Liver (tissue), 9 donors: Measurements from ENCODE around the gene AVEN. TPM values are rescaled to one million over a fixed set of nuclear protein-coding genes. Genes with fewer than 3 reads are reported as not detected.
"Not testable (repeated sequence)": the region's sequence is repeated elsewhere in the genome, so short reads cannot be mapped to it uniquely, and the experiment has no call there.

Experiments
- DNase-seq: peaks from one replicate; pipeline ENCODE4 v3.0.0-alpha.2; 2017; ENCODE audit warnings: low spot score
- H3K27ac ChIP-seq, 2 donors: one replicate each; pipeline ENCODE4 v1.7.0; 2013; ENCODE audit warnings: inconsistent platforms in 2 of 2, low read length in 2 of 2, control low read depth in 1 of 2, low read depth in 1 of 2, mild to moderate bottlenecking in 1 of 2
- H3K27me3 ChIP-seq, 4 donors: one replicate each; pipeline versions ENCODE4 v1.6.1 to v1.7.0; 2013; ENCODE audit warnings: low read length in 3 of 4, inconsistent platforms in 1 of 4, mild to moderate bottlenecking in 1 of 4, moderate library complexity in 1 of 4; ENCODE audit not compliant: control insufficient read depth in 4 of 4, insufficient read depth in 4 of 4
- H3K36me3 ChIP-seq, 4 donors: one replicate each; pipeline versions ENCODE4 v1.6.1 to v1.7.0; 2013; ENCODE audit warnings: low read length in 3 of 4, mild to moderate bottlenecking in 3 of 4, low read depth in 1 of 4, moderate library complexity in 1 of 4; ENCODE audit not compliant: control insufficient read depth in 4 of 4, insufficient read depth in 3 of 4
- H3K4me1 ChIP-seq, 4 donors: one replicate each; pipeline versions ENCODE4 v1.6.1 to v1.7.0; 2013; ENCODE audit warnings: low read length in 3 of 4, mild to moderate bottlenecking in 3 of 4, moderate library complexity in 1 of 4; ENCODE audit not compliant: control insufficient read depth in 4 of 4, insufficient read depth in 4 of 4
- H3K4me3 ChIP-seq, 3 donors: one replicate each; pipeline versions ENCODE4 v1.6.1 to v1.7.0; 2013; ENCODE audit warnings: low read length in 3 of 3, control low read depth in 1 of 3, low read depth in 1 of 3, mild to moderate bottlenecking in 1 of 3
- H3K9ac ChIP-seq, 2 donors: one replicate each; pipeline ENCODE4 v1.7.0; 2013; ENCODE audit warnings: low read length in 2 of 2, mild to moderate bottlenecking in 2 of 2, moderate library complexity in 2 of 2, control low read depth in 1 of 2, low read depth in 1 of 2
- H3K9me3 ChIP-seq, 4 donors: one replicate each; pipeline versions ENCODE4 v1.6.1 to v1.7.0; 2013; ENCODE audit warnings: low read length in 3 of 4; ENCODE audit not compliant: control insufficient read depth in 4 of 4
- EGR1 ChIP-seq, 2 donors: IDR thresholded peaks; 2 replicates each; pipeline ENCODE4 v1.6.1; 2016 to 2018; ENCODE audit warnings: antibody characterized with exemption in 2 of 2, low read depth in 2 of 2
- FOXA1 ChIP-seq: IDR thresholded peaks from 2 replicates; pipeline ENCODE4 v1.6.1; 2016; ENCODE audit warnings: antibody characterized with exemption
- GABPA ChIP-seq, 2 donors: IDR thresholded peaks in 1 of 2; conservative IDR thresholded peaks in 1 of 2; 2 replicates each; pipeline ENCODE4 v1.6.1; 2016; ENCODE audit warnings: antibody characterized with exemption in 2 of 2, mild to moderate bottlenecking in 1 of 2, moderate library complexity in 1 of 2
- HNF4G ChIP-seq: IDR thresholded peaks from 2 replicates; pipeline ENCODE4 v1.6.1; 2016; ENCODE audit warnings: antibody characterized with exemption
- JUND ChIP-seq, 2 donors: IDR thresholded peaks; 2 replicates each; pipeline ENCODE4 v1.6.1; 2016; ENCODE audit warnings: antibody characterized with exemption in 2 of 2
- RAD21 ChIP-seq, 2 donors: IDR thresholded peaks; 2 replicates each; pipeline ENCODE4 v1.6.1; 2016; ENCODE audit warnings: antibody characterized with exemption in 2 of 2, mild to moderate bottlenecking in 2 of 2
- SP1 ChIP-seq: IDR thresholded peaks from 2 replicates; pipeline ENCODE4 v1.6.1; 2018; ENCODE audit warnings: antibody characterized with exemption, mild to moderate bottlenecking
- TAF1 ChIP-seq: conservative IDR thresholded peaks from 2 replicates; pipeline ENCODE4 v1.6.1; 2016; ENCODE audit warnings: antibody characterized with exemption, mild to moderate bottlenecking
- YY1 ChIP-seq: IDR thresholded peaks from 2 replicates; pipeline ENCODE4 v1.6.1; 2016; ENCODE audit warnings: antibody characterized with exemption, mild to moderate bottlenecking
- WGBS: extraction: QIAGEN DNeasy Blood & Tissue Kit; methylation state at CpG from one replicate; pipeline ENCODE4 v1.1.7; 2013; 5-methylcytosine and 5-hydroxymethylcytosine counted together
- polyA plus RNA-seq, 2 donors: library from polyadenylated mRNA; stranded (reverse) in 1 of 2; unstranded in 1 of 2; fragments of 200-250 nt in 1 of 2; fragments of >200 nt in 1 of 2; fragmentation: Nextera tagmentation in 1 of 2; extraction: Ambion mirVana in 1 of 2; gene quantifications; one replicate each; pipeline versions ENCODE4 v1.2.1 to v1.2.3, GENCODE V29; 2013 to 2015
- total RNA-seq, 2 donors: library from RNA; depleted of rRNA; stranded (reverse); fragments of >200 nt; gene quantifications; one replicate each; pipeline ENCODE4 v1.2.3, GENCODE V29; 2014
- TF ChIP-seq, protein P1 (sequence below): IDR thresholded peaks from 2 replicates; pipeline ENCODE4 v1.6.1; 2016; ENCODE audit warnings: antibody characterized with exemption
- TF ChIP-seq, protein P2 (sequence below): IDR thresholded peaks from 2 replicates; pipeline ENCODE4 v1.6.1; 2016; ENCODE audit warnings: antibody characterized with exemption, mild to moderate bottlenecking
- TF ChIP-seq, protein P3 (sequence below): IDR thresholded peaks from 2 replicates; pipeline ENCODE4 v1.6.1; 2016; ENCODE audit warnings: antibody characterized with exemption
- donor health status: healthy.
- donor health status: healthy.
- donor health status: healthy.
- donor health status: healthy.
- donor health status: healthy.

The AVEN gene
- total and polyA plus RNA-seq, 4 donors = 5.3 to 12.4 (median 7.0) TPM

DNA sequence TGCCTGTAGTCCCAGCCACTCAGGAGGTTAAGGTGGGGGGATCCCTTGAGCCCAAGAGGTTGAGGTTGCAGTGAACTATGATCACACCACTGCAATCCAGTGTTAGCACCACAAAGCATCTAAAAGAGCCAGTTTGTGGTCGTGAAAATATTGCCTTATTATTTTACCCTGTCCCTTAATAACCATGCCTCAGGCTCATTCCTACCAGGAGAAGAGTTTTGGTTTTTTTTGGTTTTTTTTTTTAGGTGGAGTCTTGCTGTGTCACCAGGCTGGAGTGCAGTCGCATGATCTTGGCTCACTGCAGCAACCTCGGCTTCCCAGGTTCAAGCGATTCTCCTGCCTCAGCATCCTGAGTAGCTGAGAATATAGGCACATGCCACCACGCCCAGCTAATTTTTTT, 17.9 kb upstream of the AVEN start:
- 91% methylated on average over 5 of the region's 5 CpGs for WGBS
- H3K4me3 ChIP-seq = no peak overlapping the region
- H3K9ac ChIP-seq = no peak overlapping the region

DNA sequence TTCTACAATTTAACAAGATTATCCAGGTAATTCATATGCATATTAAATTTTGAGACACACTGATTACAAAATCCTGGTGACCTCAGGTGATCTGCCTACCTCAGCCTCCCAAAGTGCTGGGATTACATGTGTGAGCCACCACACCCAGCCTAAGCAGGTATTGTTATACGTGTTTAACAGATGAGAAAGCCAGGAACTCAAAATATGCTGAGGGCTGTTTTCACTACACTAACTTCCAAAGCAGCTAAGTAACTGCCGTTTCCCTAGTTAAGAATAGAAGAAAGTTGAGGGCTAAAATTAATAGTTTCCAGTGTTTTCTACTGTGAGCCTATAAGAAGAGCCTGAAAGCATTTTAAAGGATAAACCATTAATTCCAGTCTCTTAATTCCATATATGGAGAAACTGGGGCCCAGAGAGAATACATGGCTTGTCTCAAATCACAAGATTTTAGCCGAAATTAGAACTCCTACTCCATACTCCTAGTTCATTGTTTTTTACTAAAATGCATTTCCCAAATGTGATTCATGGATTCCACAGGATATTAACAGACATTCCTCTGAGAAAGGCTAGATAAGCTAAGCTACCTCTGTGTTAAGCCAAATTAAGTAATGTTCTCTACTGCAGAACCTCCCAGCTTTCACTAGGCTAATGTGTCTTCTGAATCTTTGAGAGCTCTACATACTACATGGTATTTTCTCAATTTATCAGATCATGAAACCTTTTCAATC, 17.0 kb upstream of the AVEN start:
- Histone ChIP-seq H3K27me3 (no peaks in the 10 kb centered on the region), H3K27ac (no peak overlapping the region), H3K9me3 (no peaks in the 10 kb centered on the region), H3K9ac (no peak overlapping the region), H3K4me3 (no peak overlapping the region), H3K36me3 (no peaks in the 10 kb centered on the region), H3K4me1 (no peaks in the 10 kb centered on the region)
- DNase-seq = no peak
- WGBS = 89% methylated on average over 3 of the region's 3 CpGs
- TF ChIP-seq HNF4G = no peak
- TF ChIP-seq TAF1 = no peak

More for the DNA sequence above, 17.9 kb upstream of the AVEN start:
- TF ChIP-seq FOXA1 = no peak
- TF ChIP-seq JUND (IDR thresholded peaks at IDR 0.05) = no peak
- TF ChIP-seq RAD21 (IDR thresholded peaks at IDR 0.05) = no peak
- TF ChIP-seq YY1 = no peak
- TF ChIP-seq, protein P1, sequence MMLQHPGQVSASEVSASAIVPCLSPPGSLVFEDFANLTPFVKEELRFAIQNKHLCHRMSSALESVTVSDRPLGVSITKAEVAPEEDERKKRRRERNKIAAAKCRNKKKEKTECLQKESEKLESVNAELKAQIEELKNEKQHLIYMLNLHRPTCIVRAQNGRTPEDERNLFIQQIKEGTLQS = no peak
- TF ChIP-seq, protein P2, sequence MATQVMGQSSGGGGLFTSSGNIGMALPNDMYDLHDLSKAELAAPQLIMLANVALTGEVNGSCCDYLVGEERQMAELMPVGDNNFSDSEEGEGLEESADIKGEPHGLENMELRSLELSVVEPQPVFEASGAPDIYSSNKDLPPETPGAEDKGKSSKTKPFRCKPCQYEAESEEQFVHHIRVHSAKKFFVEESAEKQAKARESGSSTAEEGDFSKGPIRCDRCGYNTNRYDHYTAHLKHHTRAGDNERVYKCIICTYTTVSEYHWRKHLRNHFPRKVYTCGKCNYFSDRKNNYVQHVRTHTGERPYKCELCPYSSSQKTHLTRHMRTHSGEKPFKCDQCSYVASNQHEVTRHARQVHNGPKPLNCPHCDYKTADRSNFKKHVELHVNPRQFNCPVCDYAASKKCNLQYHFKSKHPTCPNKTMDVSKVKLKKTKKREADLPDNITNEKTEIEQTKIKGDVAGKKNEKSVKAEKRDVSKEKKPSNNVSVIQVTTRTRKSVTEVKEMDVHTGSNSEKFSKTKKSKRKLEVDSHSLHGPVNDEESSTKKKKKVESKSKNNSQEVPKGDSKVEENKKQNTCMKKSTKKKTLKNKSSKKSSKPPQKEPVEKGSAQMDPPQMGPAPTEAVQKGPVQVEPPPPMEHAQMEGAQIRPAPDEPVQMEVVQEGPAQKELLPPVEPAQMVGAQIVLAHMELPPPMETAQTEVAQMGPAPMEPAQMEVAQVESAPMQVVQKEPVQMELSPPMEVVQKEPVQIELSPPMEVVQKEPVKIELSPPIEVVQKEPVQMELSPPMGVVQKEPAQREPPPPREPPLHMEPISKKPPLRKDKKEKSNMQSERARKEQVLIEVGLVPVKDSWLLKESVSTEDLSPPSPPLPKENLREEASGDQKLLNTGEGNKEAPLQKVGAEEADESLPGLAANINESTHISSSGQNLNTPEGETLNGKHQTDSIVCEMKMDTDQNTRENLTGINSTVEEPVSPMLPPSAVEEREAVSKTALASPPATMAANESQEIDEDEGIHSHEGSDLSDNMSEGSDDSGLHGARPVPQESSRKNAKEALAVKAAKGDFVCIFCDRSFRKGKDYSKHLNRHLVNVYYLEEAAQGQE = no peak
- TF ChIP-seq SP1 = no peak
- TF ChIP-seq GABPA (IDR thresholded peaks at IDR 0.05 in 1 of 2, conservative IDR thresholded peaks at IDR 0.05 in 1 of 2) = no peak
- no peak for TF ChIP-seq EGR1 (IDR thresholded peaks at IDR 0.05; ENCODE audit: low read depth in 2 of 2)
- TF ChIP-seq, protein P3, sequence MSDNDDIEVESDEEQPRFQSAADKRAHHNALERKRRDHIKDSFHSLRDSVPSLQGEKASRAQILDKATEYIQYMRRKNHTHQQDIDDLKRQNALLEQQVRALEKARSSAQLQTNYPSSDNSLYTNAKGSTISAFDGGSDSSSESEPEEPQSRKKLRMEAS = no peak
- no peaks in the 10 kb centered on the region for H3K4me1 ChIP-seq
- H3K9me3 ChIP-seq = no peaks in the 10 kb centered on the region
- H3K27ac ChIP-seq = no peak overlapping the region
- no peak for DNase-seq
- no peaks in the 10 kb centered on the region for H3K27me3 ChIP-seq
- H3K36me3 ChIP-seq = no peaks in the 10 kb centered on the region

DNA sequence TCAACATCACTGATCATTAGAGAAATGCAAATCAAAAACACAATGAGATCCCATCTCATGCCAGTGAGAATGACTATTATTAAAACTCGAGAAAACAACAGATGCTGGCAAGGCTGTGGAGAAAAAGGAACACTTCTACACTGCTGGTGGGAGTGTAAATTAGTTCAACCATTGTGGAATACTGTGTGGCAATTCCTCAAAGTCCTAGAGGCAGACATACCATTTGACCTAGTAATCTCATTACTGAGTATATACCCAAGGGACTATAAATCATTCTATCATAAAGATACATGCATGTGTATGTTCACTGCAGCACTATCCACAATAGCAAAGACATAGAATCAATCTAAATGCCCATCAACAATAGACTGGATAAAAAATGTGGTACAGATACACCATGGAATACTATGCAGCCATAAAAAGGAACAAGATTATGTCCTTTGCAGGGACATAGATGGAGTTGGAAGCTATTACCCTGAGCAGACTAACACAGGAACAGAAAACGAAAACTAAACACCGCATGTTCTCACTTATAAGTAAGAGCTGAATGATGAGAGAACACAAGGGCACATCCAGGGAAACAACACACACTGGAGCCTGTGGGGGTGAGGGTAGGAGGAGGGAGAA, 15.2 kb upstream of the AVEN start:
- no peak for TF ChIP-seq SP1
- TF ChIP-seq FOXA1 = no peak
- no peak for TF ChIP-seq JUND (IDR thresholded peaks at IDR 0.05)
- no peak for TF ChIP-seq YY1
- WGBS = 94% methylated on average over 3 of the region's 3 CpGs
- no peaks in the 10 kb centered on the region for H3K27me3 ChIP-seq
- no peaks in the 10 kb centered on the region for H3K36me3 ChIP-seq
- no peaks in the 10 kb centered on the region for H3K4me1 ChIP-seq
- H3K4me3 ChIP-seq = no peak overlapping the region
- no peak overlapping the region for H3K9ac ChIP-seq
- no peaks in the 10 kb centered on the region for H3K9me3 ChIP-seq
- no peak for DNase-seq
- no peak overlapping the region for H3K27ac ChIP-seq

DNA sequence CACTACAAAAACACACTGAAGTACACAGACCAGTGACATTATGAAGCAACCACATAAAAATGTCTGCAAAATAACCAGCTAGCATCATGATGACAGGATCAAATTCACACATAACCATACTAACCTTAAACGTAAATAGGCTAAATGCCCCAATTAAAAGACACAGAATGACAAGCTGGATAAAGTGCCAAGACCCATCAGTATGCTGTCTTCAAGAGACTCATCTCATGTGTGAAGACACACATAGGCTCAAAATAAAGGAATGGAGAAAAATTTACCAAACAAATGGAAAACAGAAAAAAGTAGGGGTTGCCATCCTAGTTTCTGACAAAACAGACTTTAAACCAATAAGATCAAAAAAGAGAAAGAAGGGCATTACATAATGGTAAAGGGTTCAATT, 11.4 kb upstream of the AVEN start:
- H3K4me3 ChIP-seq, DNase-seq, H3K27ac ChIP-seq, H3K4me1 ChIP-seq, H3K9ac ChIP-seq, H3K27me3 ChIP-seq, H3K9me3 ChIP-seq, H3K36me3 ChIP-seq: not testable (repeated sequence)
- 89% methylated on average over 1 of the region's 1 CpG for WGBS
